Esophagus squamous epithelium (tissue), 4 donors: ENCODE measurements around the gene FUT3.

Source experiments
- POLR2A ChIP-seq, 4 donors: fragments of 450-650 bp; IDR thresholded peaks; one replicate each; pipeline ENCODE4 v1.6.1; 2017; ENCODE audit warnings: antibody characterized with exemption in 4 of 4, mild to moderate bottlenecking in 4 of 4, moderate library complexity in 3 of 4
- TF ChIP-seq, protein P1 (sequence below), 6 experiments: fragments of 450-650 bp in 4 of 6; fragments of 200-600 bp in 2 of 6; sonication (generic) in 2 of 6; IDR thresholded peaks; one replicate each; pipeline ENCODE4 v1.5.1; 2016 to 2019; ENCODE audit warnings: antibody characterized with exemption in 6 of 6, mild to moderate bottlenecking in 4 of 6, moderate library complexity in 4 of 6

DNA sequence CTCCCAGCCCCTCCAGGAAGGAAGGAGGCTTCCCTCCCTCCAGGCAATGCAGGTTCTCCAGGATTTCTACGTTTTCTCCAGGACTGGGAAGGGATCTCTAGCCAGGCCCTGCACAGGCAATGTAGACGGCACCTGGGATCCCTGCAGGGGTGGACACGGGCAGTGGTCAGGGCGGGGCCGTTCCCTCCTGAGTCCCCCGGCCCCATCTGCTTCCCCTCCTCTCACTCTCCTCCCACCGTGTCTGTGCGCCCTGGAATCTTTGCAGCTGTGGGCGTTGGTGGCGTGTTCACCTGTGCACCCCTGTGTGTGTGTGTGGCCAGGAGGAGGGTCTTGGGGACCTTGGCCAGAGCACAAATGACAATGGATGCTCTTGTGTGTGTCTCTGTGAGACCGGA, 36.4 kb downstream of the FUT3 start:
- TF ChIP-seq, protein P1, sequence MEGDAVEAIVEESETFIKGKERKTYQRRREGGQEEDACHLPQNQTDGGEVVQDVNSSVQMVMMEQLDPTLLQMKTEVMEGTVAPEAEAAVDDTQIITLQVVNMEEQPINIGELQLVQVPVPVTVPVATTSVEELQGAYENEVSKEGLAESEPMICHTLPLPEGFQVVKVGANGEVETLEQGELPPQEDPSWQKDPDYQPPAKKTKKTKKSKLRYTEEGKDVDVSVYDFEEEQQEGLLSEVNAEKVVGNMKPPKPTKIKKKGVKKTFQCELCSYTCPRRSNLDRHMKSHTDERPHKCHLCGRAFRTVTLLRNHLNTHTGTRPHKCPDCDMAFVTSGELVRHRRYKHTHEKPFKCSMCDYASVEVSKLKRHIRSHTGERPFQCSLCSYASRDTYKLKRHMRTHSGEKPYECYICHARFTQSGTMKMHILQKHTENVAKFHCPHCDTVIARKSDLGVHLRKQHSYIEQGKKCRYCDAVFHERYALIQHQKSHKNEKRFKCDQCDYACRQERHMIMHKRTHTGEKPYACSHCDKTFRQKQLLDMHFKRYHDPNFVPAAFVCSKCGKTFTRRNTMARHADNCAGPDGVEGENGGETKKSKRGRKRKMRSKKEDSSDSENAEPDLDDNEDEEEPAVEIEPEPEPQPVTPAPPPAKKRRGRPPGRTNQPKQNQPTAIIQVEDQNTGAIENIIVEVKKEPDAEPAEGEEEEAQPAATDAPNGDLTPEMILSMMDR (IDR thresholded peaks at IDR 0.05), result no peak
- no peak for TF ChIP-seq POLR2A (IDR thresholded peaks at IDR 0.05)
